GOT3 (cell line): ENCODE data around the gene ERAS.
"Not testable (repeated sequence)": the region's sequence is repeated elsewhere in the genome, so short reads cannot be mapped to it uniquely, and the experiment has no call there.

Experiments used
- DNase-seq: peaks from one replicate; lab custom pipeline; 2025; ENCODE audit warnings: mixed read lengths; lab: John Stamatoyannopoulos, UW

ERAS gene

GRCh38 chrX:48794911-48795515 lies 31.3 kb upstream of the ERAS start:
- DNase-seq = no peak

GRCh38 chrX:48798318-48798717 lies 28.0 kb upstream of the ERAS start:
- no peak for DNase-seq

GRCh38 chrX:48800574-48801279 lies 25.6 kb upstream of the ERAS start:
- no peak for DNase-seq

- peak; percentile 88 for DNase-seq
Measured at GRCh38 chrX:48801280-48802088, 24.8 kb upstream of the ERAS start, which contains the start of gene HDAC6. Gene HDAC6 (plus strand): TSS chrX:48802067. CDS start chrX:48802693, 626 bp downstream.

- no peak for DNase-seq
Measured at GRCh38 chrX:48802089-48802904, 24.0 kb upstream of the ERAS start.

GRCh38 chrX:48802905-48803200 lies 23.5 kb upstream of the ERAS start:
- no peak for DNase-seq

- DNase-seq = no peak
Measured at GRCh38 chrX:48806081-48806480, 20.2 kb upstream of the ERAS start.

- DNase-seq = no peak
Measured at GRCh38 chrX:48813644-48814043, 12.7 kb upstream of the ERAS start.

- DNase-seq = no peak
Measured at GRCh38 chrX:48814722-48815121, 11.6 kb upstream of the ERAS start.

GRCh38 chrX:48815266-48815665 lies 11.0 kb upstream of the ERAS start:
- DNase-seq = no peak

GRCh38 chrX:48816014-48816810 lies 10.1 kb upstream of the ERAS start:
- no peak for DNase-seq

- no peak for DNase-seq
Measured at GRCh38 chrX:48818098-48818497, 8.2 kb upstream of the ERAS start.

- no peak for DNase-seq
Measured at GRCh38 chrX:48818866-48819265, 7.4 kb upstream of the ERAS start.

- DNase-seq = not testable (repeated sequence)
Measured at GRCh38 chrX:48819394-48819793, 6.9 kb upstream of the ERAS start.

GRCh38 chrX:48823053-48823452 lies 3.3 kb upstream of the ERAS start:
- no peak for DNase-seq

- no peak for DNase-seq
Measured at GRCh38 chrX:48824066-48824465, 2.2 kb upstream of the ERAS start.

- no peak for DNase-seq
Measured at GRCh38 chrX:48826876-48827653, 752 bp downstream of the ERAS start.

- DNase-seq = no peak
Measured at GRCh38 chrX:48827654-48827968, 1.3 kb downstream of the ERAS start.

- DNase-seq = no peak
Measured at GRCh38 chrX:48829016-48829735, 2.9 kb downstream of the ERAS start.
